ENCODE data around the gene CHRNA1. TPM values are rescaled to one million over a fixed set of nuclear protein-coding genes. Genes with fewer than 3 reads are reported as not detected.

The CHRNA1 gene
- total RNA-seq, 2 experiments from 2014 or later = not detected

GRCh38 chr2:174704061-174704460, 60.2 kb downstream of the CHRNA1 start:
- Histone ChIP-seq H3K36me3 (ENCODE audit: insufficient read depth, low read length) (no peaks in the 10 kb centered on the region), H3K9me3 (ENCODE audit: low read length) (no peaks in the 10 kb centered on the region), H3K4me1 (ENCODE audit: insufficient read depth, low read length, poor library complexity, severe bottlenecking) (no peaks in the 10 kb centered on the region), H3K4me2 (ENCODE audit: low read length) (no peak overlapping the region), H3K27ac (ENCODE audit: low read depth, low read length, poor library complexity, severe bottlenecking) (no peak overlapping the region), H4K20me1 (ENCODE audit: insufficient read depth, low read length) (no peaks in the 10 kb centered on the region), H3K79me2 (ENCODE audit: insufficient read depth, low read depth, low read length) (no peaks in the 10 kb centered on the region), H2AFZ (ENCODE audit: low read length) (no peak overlapping the region), H3K4me3 (ENCODE audit: low read depth, low read length, poor library complexity, severe bottlenecking) (no peak overlapping the region), H3K9me2 (ENCODE audit: insufficient read depth, low read length) (no peaks in the 10 kb centered on the region)
- no TSS peak for BruUV-seq (replicated peaks)
- CTCF ChIA-PET (ENCODE audit: unreplicated experiment) = no interaction called here
- POLR2A ChIA-PET = interaction anchor here (0.7 kb wide), 1 partner anchor 414 kb away, joined by 3 read pairs; no protein-coding TSS in a partner anchor
- TF ChIP-seq EZH2phosphoT487 (IDR thresholded peaks at IDR 0.05; ENCODE audit: borderline replicate concordance, low read depth, low read length) = no peak
- TF ChIP-seq CTCF (conservative IDR thresholded peaks at IDR 0.05; ENCODE audit: low read length) = no peak
- intact Hi-C loops (cut with micrococcal nuclease; ENCODE audit: unreplicated experiment) = no loop called here
- no peak for DNase-seq (ENCODE audit: low spot score)

GRCh38 chr2:174703430-174703829, 60.8 kb downstream of the CHRNA1 start:
- no peak overlapping the region for H3K4me3 ChIP-seq (ENCODE audit: low read depth, low read length, poor library complexity, severe bottlenecking)
- no peak for TF ChIP-seq EZH2phosphoT487 (IDR thresholded peaks at IDR 0.05; ENCODE audit: borderline replicate concordance, low read depth, low read length)
- TF ChIP-seq CTCF (conservative IDR thresholded peaks at IDR 0.05; ENCODE audit: low read length) = no peak
- H3K4me1 ChIP-seq (ENCODE audit: insufficient read depth, low read length, poor library complexity, severe bottlenecking) = no peaks in the 10 kb centered on the region
- no peaks in the 10 kb centered on the region for H3K36me3 ChIP-seq (ENCODE audit: insufficient read depth, low read length)
- no peaks in the 10 kb centered on the region for H3K9me2 ChIP-seq (ENCODE audit: insufficient read depth, low read length)
- no peak for DNase-seq (ENCODE audit: low spot score)
- H3K79me2 ChIP-seq (ENCODE audit: insufficient read depth, low read depth, low read length) = no peaks in the 10 kb centered on the region
- H4K20me1 ChIP-seq (ENCODE audit: insufficient read depth, low read length) = no peaks in the 10 kb centered on the region
- no peaks in the 10 kb centered on the region for H3K9me3 ChIP-seq (ENCODE audit: low read length)
- no TSS peak for BruUV-seq (replicated peaks)
- H3K4me2 ChIP-seq (ENCODE audit: low read length) = no peak overlapping the region
- intact Hi-C loops (cut with micrococcal nuclease; ENCODE audit: unreplicated experiment) = no loop called here
- ChIA-PET POLR2A (no interaction called here), CTCF (ENCODE audit: unreplicated experiment) (no interaction called here)
- no peak overlapping the region for H3K27ac ChIP-seq (ENCODE audit: low read depth, low read length, poor library complexity, severe bottlenecking)
- no peak overlapping the region for H2AFZ ChIP-seq (ENCODE audit: low read length)

GRCh38 chr2:174702541-174702940, 61.7 kb downstream of the CHRNA1 start:
- no peaks in the 10 kb centered on the region for H3K36me3 ChIP-seq (ENCODE audit: insufficient read depth, low read length)
- DNase-seq (ENCODE audit: low spot score) = no peak
- POLR2A ChIA-PET = no interaction called here
- H3K79me2 ChIP-seq (ENCODE audit: insufficient read depth, low read depth, low read length) = no peaks in the 10 kb centered on the region
- H3K4me2 ChIP-seq (ENCODE audit: low read length) = no peak overlapping the region
- CTCF ChIA-PET (ENCODE audit: unreplicated experiment) = no interaction called here
- H3K4me1 ChIP-seq (ENCODE audit: insufficient read depth, low read length, poor library complexity, severe bottlenecking) = no peaks in the 10 kb centered on the region
- no peak overlapping the region for H3K4me3 ChIP-seq (ENCODE audit: low read depth, low read length, poor library complexity, severe bottlenecking)
- H4K20me1 ChIP-seq (ENCODE audit: insufficient read depth, low read length) = no peaks in the 10 kb centered on the region
- intact Hi-C loops (cut with micrococcal nuclease; ENCODE audit: unreplicated experiment) = no loop called here
- H2AFZ ChIP-seq (ENCODE audit: low read length) = no peak overlapping the region
- H3K9me2 ChIP-seq (ENCODE audit: insufficient read depth, low read length) = no peaks in the 10 kb centered on the region
- no peaks in the 10 kb centered on the region for H3K9me3 ChIP-seq (ENCODE audit: low read length)
- H3K27ac ChIP-seq (ENCODE audit: low read depth, low read length, poor library complexity, severe bottlenecking) = no peak overlapping the region
- TF ChIP-seq EZH2phosphoT487 (IDR thresholded peaks at IDR 0.05; ENCODE audit: borderline replicate concordance, low read depth, low read length) = no peak
- TF ChIP-seq CTCF (conservative IDR thresholded peaks at IDR 0.05; ENCODE audit: low read length) = no peak
- BruUV-seq (replicated peaks) = no TSS peak
